Measurements from ENCODE around the gene STMP1.
"Not testable (repeated sequence)": the region's sequence is repeated elsewhere in the genome, so short reads cannot be mapped to it uniquely, and the experiment has no call there.

The STMP1 gene

GRCh38 chr7:135662373-135663114 lies at the start of gene STMP1:
Gene STMP1, plus strand, starts transcription at chr7:135662514.
- H3K36me3 ChIP-seq (ENCODE audit: control insufficient read depth, insufficient read depth, low read length) = no peaks in the 10 kb centered on the region
- H3K9ac ChIP-seq (ENCODE audit: low read length) = peak within 1 kb of the TSS; percentile 96
- peak within 1 kb of the TSS; percentile 100 for H3K4me3 ChIP-seq (ENCODE audit: low read length)
- H3K4me1 ChIP-seq (ENCODE audit: control insufficient read depth, insufficient read depth, low read length) = no peaks in the 10 kb centered on the region
- no peaks in the 10 kb centered on the region for H3K27me3 ChIP-seq (ENCODE audit: control insufficient read depth, insufficient read depth, low read length)
- no peaks in the 10 kb centered on the region for H3K9me3 ChIP-seq (ENCODE audit: control insufficient read depth, low read length)

- no peaks in the 10 kb centered on the region for H3K27me3 ChIP-seq (ENCODE audit: control insufficient read depth, insufficient read depth, low read length)
- H3K9ac ChIP-seq (ENCODE audit: low read length) = no peak overlapping the region
- H3K9me3 ChIP-seq (ENCODE audit: control insufficient read depth, low read length) = no peaks in the 10 kb centered on the region
- no peak overlapping the region for H3K4me3 ChIP-seq (ENCODE audit: low read length)
- no peaks in the 10 kb centered on the region for H3K4me1 ChIP-seq (ENCODE audit: control insufficient read depth, insufficient read depth, low read length)
- peaks cover 6% of the 10 kb centered on the region for H3K36me3 ChIP-seq (ENCODE audit: control insufficient read depth, insufficient read depth, low read length)
These were observed 46.2 kb upstream of the STMP1 start for GRCh38 chr7:135616136-135616535.

DNA sequence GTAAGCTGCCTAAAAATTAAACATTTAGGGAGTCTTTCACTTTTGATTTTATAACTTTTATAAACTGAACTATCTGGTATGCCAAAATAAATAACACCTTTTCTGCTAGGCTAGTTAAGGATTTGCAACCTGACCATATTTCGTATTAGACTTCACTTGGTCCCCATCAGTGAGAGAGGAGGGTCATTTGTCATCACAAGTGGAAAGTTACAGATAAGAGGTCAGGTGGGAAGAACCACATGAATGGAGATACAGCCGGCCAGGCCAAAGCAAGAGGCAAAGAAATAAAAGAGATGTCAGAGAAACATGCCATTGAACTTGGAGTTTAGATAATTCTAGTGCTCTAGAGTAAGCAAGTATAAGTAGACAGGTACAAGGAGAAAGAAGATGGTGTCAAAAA lies 44.5 kb upstream of the STMP1 start:
- no peak overlapping the region for H3K9ac ChIP-seq (ENCODE audit: low read length)
- H3K9me3 ChIP-seq (ENCODE audit: control insufficient read depth, low read length) = no peaks in the 10 kb centered on the region
- H3K27me3 ChIP-seq (ENCODE audit: control insufficient read depth, insufficient read depth, low read length) = no peaks in the 10 kb centered on the region
- H3K4me1 ChIP-seq (ENCODE audit: control insufficient read depth, insufficient read depth, low read length) = no peaks in the 10 kb centered on the region
- peaks cover 6% of the 10 kb centered on the region for H3K36me3 ChIP-seq (ENCODE audit: control insufficient read depth, insufficient read depth, low read length)
- no peak overlapping the region for H3K4me3 ChIP-seq (ENCODE audit: low read length)

GRCh38 chr7:135618510-135618909 lies 43.8 kb upstream of the STMP1 start:
- no peaks in the 10 kb centered on the region for H3K27me3 ChIP-seq (ENCODE audit: control insufficient read depth, insufficient read depth, low read length)
- H3K9me3 ChIP-seq (ENCODE audit: control insufficient read depth, low read length) = no peaks in the 10 kb centered on the region
- H3K4me1 ChIP-seq (ENCODE audit: control insufficient read depth, insufficient read depth, low read length) = no peaks in the 10 kb centered on the region
- no peak overlapping the region for H3K9ac ChIP-seq (ENCODE audit: low read length)
- H3K36me3 ChIP-seq (ENCODE audit: control insufficient read depth, insufficient read depth, low read length) = peaks cover 6% of the 10 kb centered on the region
- H3K4me3 ChIP-seq (ENCODE audit: low read length) = no peak overlapping the region

- Histone ChIP-seq H3K9me3 (ENCODE audit: control insufficient read depth, low read length) (no peaks in the 10 kb centered on the region), H3K9ac (ENCODE audit: low read length) (no peak overlapping the region), H3K4me1 (ENCODE audit: control insufficient read depth, insufficient read depth, low read length) (no peaks in the 10 kb centered on the region), H3K4me3 (ENCODE audit: low read length) (no peak overlapping the region), H3K36me3 (ENCODE audit: control insufficient read depth, insufficient read depth, low read length) (peaks cover 6% of the 10 kb centered on the region), H3K27me3 (ENCODE audit: control insufficient read depth, insufficient read depth, low read length) (no peaks in the 10 kb centered on the region)
These were observed 41.9 kb upstream of the STMP1 start for GRCh38 chr7:135620447-135620846.

DNA sequence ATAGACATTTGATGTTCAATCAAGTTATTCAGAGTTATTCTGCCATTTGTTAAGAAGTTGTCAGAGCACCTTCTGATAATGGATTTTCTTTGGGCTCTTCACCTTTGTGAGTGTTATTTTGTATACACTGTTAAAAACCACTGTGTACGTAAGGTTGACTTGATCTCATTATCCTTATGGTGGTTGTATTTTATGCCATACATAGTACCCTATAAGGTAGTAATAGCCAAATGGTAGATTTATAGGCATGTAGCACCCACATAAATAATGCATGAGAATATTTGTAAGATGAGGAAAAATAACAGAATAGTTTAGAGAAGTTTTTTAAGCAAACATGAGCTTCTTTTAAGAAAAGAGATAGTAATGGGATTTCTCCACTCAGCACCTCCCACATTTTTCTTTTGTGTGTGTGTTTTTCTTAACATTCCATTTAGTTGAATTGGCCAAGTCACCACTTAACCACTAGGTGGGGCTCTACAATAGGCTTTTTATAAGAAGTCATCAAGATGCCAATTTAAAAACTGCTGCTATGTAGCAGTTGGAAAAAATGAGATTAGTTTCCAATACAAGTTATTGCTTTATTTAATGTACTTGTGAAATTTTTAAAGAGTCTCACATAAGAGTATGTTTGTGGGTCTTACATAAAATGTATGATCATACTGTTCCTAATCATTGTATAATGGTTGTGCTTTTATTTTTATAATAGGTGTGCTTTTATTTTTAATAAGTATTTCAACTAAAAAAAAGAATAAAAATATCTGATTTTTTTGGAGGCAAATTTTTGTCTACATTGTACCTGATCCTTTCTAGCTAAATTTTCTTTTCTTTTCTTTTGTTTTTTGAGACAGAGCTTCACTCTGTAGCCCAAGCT lies 41.1 kb upstream of the STMP1 start:
- Histone ChIP-seq H3K36me3 (ENCODE audit: control insufficient read depth, insufficient read depth, low read length) (peaks cover 6% of the 10 kb centered on the region), H3K27me3 (ENCODE audit: control insufficient read depth, insufficient read depth, low read length) (no peaks in the 10 kb centered on the region), H3K9ac (ENCODE audit: low read length) (no peak overlapping the region), H3K4me1 (ENCODE audit: control insufficient read depth, insufficient read depth, low read length) (no peaks in the 10 kb centered on the region), H3K4me3 (ENCODE audit: low read length) (no peak overlapping the region), H3K9me3 (ENCODE audit: control insufficient read depth, low read length) (no peaks in the 10 kb centered on the region)

GRCh38 chr7:135634191-135634878 lies 28.0 kb upstream of the STMP1 start:
- Histone ChIP-seq H3K9ac (ENCODE audit: low read length) (no peak overlapping the region), H3K9me3 (ENCODE audit: control insufficient read depth, low read length) (no peaks in the 10 kb centered on the region), H3K27me3 (ENCODE audit: control insufficient read depth, insufficient read depth, low read length) (no peaks in the 10 kb centered on the region), H3K4me3 (ENCODE audit: low read length) (no peak overlapping the region), H3K4me1 (ENCODE audit: control insufficient read depth, insufficient read depth, low read length) (no peaks in the 10 kb centered on the region), H3K36me3 (ENCODE audit: control insufficient read depth, insufficient read depth, low read length) (no peaks in the 10 kb centered on the region)

- H3K27me3 ChIP-seq (ENCODE audit: control insufficient read depth, insufficient read depth, low read length); H3K36me3 ChIP-seq (ENCODE audit: control insufficient read depth, insufficient read depth, low read length); H3K9ac ChIP-seq (ENCODE audit: low read length); H3K9me3 ChIP-seq (ENCODE audit: control insufficient read depth, low read length); H3K4me1 ChIP-seq (ENCODE audit: control insufficient read depth, insufficient read depth, low read length); H3K4me3 ChIP-seq (ENCODE audit: low read length): not testable (repeated sequence)
These were observed 22.6 kb upstream of the STMP1 start for GRCh38 chr7:135639690-135640089.

DNA sequence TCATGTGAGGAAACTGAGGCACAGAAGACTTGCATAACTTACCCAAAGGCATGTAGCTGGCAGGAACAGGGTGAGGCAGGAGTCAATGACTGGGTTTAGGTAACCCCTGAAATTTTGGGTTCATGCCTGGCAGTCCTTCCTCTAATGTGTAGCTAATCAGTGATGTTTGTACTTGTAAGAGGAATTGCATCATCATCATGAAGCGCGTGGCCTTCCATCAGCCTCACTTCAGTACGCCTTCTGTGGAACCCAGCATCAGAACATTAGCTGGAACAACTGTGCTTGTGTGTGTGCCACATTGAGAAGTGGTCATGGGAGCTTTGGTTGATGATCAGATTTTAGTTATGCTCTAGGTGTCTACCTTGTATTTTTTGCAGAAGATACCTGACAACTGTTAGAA lies 18.2 kb upstream of the STMP1 start:
- Histone ChIP-seq H3K4me3 (ENCODE audit: low read length) (no peak overlapping the region), H3K4me1 (ENCODE audit: control insufficient read depth, insufficient read depth, low read length) (no peaks in the 10 kb centered on the region), H3K27me3 (ENCODE audit: control insufficient read depth, insufficient read depth, low read length) (no peaks in the 10 kb centered on the region), H3K9ac (ENCODE audit: low read length) (no peak overlapping the region), H3K36me3 (ENCODE audit: control insufficient read depth, insufficient read depth, low read length) (peaks cover 3% of the 10 kb centered on the region), H3K9me3 (ENCODE audit: control insufficient read depth, low read length) (no peaks in the 10 kb centered on the region)

- H3K36me3 ChIP-seq (ENCODE audit: control insufficient read depth, insufficient read depth, low read length) = peaks cover 3% of the 10 kb centered on the region
- H3K9me3 ChIP-seq (ENCODE audit: control insufficient read depth, low read length) = no peaks in the 10 kb centered on the region
- H3K4me1 ChIP-seq (ENCODE audit: control insufficient read depth, insufficient read depth, low read length) = no peaks in the 10 kb centered on the region
- H3K27me3 ChIP-seq (ENCODE audit: control insufficient read depth, insufficient read depth, low read length) = no peaks in the 10 kb centered on the region
- no peak overlapping the region for H3K4me3 ChIP-seq (ENCODE audit: low read length)
- no peak overlapping the region for H3K9ac ChIP-seq (ENCODE audit: low read length)
These were observed 17.6 kb upstream of the STMP1 start for GRCh38 chr7:135644729-135645128.

- Histone ChIP-seq H3K36me3 (ENCODE audit: control insufficient read depth, insufficient read depth, low read length) (peaks cover 3% of the 10 kb centered on the region), H3K4me1 (ENCODE audit: control insufficient read depth, insufficient read depth, low read length) (no peaks in the 10 kb centered on the region), H3K9ac (ENCODE audit: low read length) (no peak overlapping the region), H3K27me3 (ENCODE audit: control insufficient read depth, insufficient read depth, low read length) (no peaks in the 10 kb centered on the region), H3K9me3 (ENCODE audit: control insufficient read depth, low read length) (no peaks in the 10 kb centered on the region), H3K4me3 (ENCODE audit: low read length) (no peak overlapping the region)
These were observed 16.9 kb upstream of the STMP1 start for GRCh38 chr7:135645296-135645904.
